RWPE1 (cell line): ENCODE results near the gene PIK3R3.

ENCODE experiments used
- CTCF ChIA-PET: fragments of 350-600 bp; sonication (Branson Sonifier 250); formaldehyde crosslinking; extraction: SDS; loops from one replicate; lab custom pipeline; 2021; lab: Yijun Ruan, JAX
- POLR2A ChIA-PET: fragments of 400-600 bp; formaldehyde crosslinking; extraction: SDS; loops from one replicate; lab custom pipeline; 2020; ENCODE audit warnings: antibody characterized with exemption; ENCODE audit not compliant: low non-redundant PET; lab: Yijun Ruan, JAX
- DNase-seq: peaks from one replicate; pipeline ENCODE4 v3.0.0; 2012; ENCODE audit warnings: low spot score
- H3K27ac ChIP-seq: fragments of 450-650 bp; 2 replicates; pipeline ENCODE4 v1.5.1; 2017
- TF ChIP-seq, protein P1 (sequence below): fragments of 450-650 bp; conservative IDR thresholded peaks from 2 replicates; pipeline ENCODE4 v1.5.1; 2017; ENCODE audit warnings: low read depth, mild to moderate bottlenecking

Gene PIK3R3

DNA sequence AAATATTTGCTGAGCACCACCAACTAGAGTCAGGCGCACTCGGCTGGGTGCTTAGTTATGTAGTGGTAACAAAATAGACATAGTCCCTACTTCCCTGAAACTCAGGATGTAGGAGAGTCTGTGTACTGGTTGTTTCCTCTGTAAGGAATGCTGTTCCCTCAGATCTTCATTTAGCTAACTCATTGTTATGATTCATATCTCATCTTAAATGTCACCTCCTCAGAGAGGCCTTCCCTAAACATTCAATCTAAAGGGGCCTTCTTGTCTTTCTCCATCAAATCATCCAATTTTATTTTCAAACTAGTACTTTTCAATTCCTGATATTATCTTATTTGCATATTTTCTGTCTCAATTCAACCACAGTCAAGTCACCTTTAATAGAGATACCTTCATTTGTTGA is 132.9 kb downstream of the PIK3R3 start:
- CTCF ChIA-PET = no interaction called here
- TF ChIP-seq, protein P1, sequence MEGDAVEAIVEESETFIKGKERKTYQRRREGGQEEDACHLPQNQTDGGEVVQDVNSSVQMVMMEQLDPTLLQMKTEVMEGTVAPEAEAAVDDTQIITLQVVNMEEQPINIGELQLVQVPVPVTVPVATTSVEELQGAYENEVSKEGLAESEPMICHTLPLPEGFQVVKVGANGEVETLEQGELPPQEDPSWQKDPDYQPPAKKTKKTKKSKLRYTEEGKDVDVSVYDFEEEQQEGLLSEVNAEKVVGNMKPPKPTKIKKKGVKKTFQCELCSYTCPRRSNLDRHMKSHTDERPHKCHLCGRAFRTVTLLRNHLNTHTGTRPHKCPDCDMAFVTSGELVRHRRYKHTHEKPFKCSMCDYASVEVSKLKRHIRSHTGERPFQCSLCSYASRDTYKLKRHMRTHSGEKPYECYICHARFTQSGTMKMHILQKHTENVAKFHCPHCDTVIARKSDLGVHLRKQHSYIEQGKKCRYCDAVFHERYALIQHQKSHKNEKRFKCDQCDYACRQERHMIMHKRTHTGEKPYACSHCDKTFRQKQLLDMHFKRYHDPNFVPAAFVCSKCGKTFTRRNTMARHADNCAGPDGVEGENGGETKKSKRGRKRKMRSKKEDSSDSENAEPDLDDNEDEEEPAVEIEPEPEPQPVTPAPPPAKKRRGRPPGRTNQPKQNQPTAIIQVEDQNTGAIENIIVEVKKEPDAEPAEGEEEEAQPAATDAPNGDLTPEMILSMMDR = no peak
- POLR2A ChIA-PET = no interaction called here

DNA sequence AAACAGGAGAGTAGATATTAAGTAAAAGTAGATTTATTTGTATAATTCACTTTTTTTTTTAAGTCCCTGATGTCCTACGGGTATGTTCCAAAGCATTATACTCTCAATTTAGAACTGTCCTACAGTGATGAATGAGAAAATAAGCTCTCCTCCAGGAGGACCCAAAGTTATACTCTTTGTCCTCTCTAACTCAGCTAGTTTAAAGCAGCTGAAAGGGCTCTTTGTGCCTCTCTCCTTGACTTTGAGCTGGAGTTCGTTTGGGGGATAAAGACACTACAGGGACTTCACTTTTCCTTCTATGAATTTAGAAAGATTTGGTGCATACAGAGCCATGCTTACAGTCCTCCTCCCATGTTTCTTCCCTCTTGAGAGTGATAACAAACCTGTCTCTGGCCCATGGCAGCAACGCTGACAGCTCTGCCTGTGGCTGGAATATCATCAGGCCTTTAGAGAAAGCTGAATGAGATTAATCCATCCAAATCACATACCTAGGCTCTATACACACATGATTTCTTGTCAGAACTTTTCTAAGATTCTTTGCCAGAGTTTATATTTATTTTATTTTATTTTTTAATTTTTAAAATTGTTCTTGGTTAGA is 134.3 kb downstream of the PIK3R3 start:
- no peak overlapping the region for H3K27ac ChIP-seq
- TF ChIP-seq, protein P1 = no peak
- ChIA-PET CTCF (no interaction called here), POLR2A (no interaction called here)
- DNase-seq = no peak

More for the DNA sequence above, 132.9 kb downstream of the PIK3R3 start:
- no peak for DNase-seq
- H3K27ac ChIP-seq = no peak overlapping the region

DNA sequence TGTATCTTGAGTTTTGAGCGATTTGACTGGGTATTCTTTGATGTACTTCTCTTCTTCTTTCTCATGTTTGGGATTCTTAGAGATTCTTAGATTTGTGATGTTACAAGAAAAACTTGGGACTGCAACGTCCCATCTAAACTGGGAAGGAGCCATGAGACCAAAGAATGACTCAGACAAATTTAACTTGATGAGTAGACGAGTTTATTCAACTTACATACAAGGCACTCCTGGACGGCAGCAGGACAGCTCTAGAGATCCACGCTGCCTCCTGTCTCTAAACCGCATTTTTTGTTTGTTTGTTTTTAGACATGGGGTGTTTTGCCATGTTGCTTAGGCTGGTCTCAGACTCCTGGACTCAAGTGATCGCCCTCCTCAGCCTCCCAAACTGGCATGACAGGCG is 137.1 kb downstream of the PIK3R3 start:
- no peak overlapping the region for H3K27ac ChIP-seq
- POLR2A ChIA-PET = no interaction called here
- TF ChIP-seq, protein P1 = no peak
- CTCF ChIA-PET = interaction anchor here (0.6 to 1.1 kb wide), 2 partner anchors 9 to 10 kb away, joined by 3 to 4 read pairs; no protein-coding TSS in a partner anchor
- DNase-seq = no peak

DNA sequence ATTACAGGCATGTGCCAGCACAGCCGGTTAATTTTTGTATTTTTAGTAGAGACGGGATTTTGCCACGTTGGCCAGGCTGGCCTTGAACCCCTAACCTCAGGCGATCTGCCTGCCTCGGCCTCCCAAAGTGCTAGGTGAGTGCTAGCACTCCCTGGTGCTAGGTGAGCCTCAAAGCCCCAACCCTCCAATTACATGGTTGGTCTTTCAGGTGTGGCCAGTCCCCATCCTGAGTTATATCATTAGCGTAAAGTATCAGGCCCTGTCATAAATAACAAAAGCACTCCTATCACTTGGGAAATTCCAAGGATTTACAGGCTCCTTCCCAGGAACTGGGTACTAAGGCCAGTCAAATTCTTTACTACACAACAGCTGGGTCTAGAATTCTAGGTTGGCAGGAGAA is 138.0 kb downstream of the PIK3R3 start:
- no peak for DNase-seq
- H3K27ac ChIP-seq = no peak overlapping the region
- ChIA-PET POLR2A (no interaction called here), CTCF (no interaction called here)
- TF ChIP-seq, protein P1 = no peak
